Measurements from ENCODE around the gene SLC13A4.

GRCh38 chr7:135717693-135718092 lies 10.3 kb downstream of the SLC13A4 start:
- TF ChIP-seq, protein P1, sequence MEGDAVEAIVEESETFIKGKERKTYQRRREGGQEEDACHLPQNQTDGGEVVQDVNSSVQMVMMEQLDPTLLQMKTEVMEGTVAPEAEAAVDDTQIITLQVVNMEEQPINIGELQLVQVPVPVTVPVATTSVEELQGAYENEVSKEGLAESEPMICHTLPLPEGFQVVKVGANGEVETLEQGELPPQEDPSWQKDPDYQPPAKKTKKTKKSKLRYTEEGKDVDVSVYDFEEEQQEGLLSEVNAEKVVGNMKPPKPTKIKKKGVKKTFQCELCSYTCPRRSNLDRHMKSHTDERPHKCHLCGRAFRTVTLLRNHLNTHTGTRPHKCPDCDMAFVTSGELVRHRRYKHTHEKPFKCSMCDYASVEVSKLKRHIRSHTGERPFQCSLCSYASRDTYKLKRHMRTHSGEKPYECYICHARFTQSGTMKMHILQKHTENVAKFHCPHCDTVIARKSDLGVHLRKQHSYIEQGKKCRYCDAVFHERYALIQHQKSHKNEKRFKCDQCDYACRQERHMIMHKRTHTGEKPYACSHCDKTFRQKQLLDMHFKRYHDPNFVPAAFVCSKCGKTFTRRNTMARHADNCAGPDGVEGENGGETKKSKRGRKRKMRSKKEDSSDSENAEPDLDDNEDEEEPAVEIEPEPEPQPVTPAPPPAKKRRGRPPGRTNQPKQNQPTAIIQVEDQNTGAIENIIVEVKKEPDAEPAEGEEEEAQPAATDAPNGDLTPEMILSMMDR (IDR thresholded peaks at IDR 0.05; ENCODE audit: low read depth, low read length): no peak
- TF ChIP-seq EZH2phosphoT487 (IDR thresholded peaks at IDR 0.05; ENCODE audit: low read depth): no peak

Measured in OCI-LY3 (cell line).